K562 (cell line): ENCODE results near the gene SLC25A21. TPM values are rescaled to one million over a fixed set of nuclear protein-coding genes. Genes with fewer than 3 reads are reported as not detected.
"Not testable (repeated sequence)": the region's sequence is repeated elsewhere in the genome, so short reads cannot be mapped to it uniquely, and the experiment has no call there.

Source experiments
- ATAC-seq: fragments of 200-7000 bp; cut with Tn5 transposase; 3 replicates; pipeline ENCODE4 v1.9.1; 2020; ENCODE audit warnings: moderate library complexity
- BruUV-seq: library from RNA; stranded (reverse); fragments of 400-500 nt; replicated peaks from 2 replicates; lab custom pipeline; 2021; lab: Mats Ljungman, UMichigan
- CTCF ChIA-PET: fragments of 300-600 bp; formaldehyde crosslinking; extraction: SDS; loops from one replicate; lab custom pipeline; 2021; ENCODE audit warnings: low intra/inter-chr PET ratio; lab: Yijun Ruan, JAX
- POLR2A ChIA-PET: fragments of 300-600, 350-650 bp; sonication (Branson Sonifier 250); formaldehyde crosslinking; extraction: SDS; loops from one replicate; lab custom pipeline; 2021; ENCODE audit warnings: antibody characterized with exemption, inconsistent platforms; lab: Yijun Ruan, JAX
- DNase-seq, 4 experiments: peaks; one replicate each; pipeline versions ENCODE4 v3.0.0 to v3.0.0-alpha.2; 2011 to 2018; ENCODE audit warnings: low spot score in 3 of 4, mixed read lengths in 3 of 4; ENCODE audit errors: extremely low read depth in 1 of 4
- FAIRE-seq: peaks from 2 replicates; lab custom pipeline; 2011; peaks lifted over from hg19 to GRCh38; lab: Jason Lieb, UNC
- H2AFZ ChIP-seq: 2 replicates; pipeline ENCODE4 v1.6.0; 2011; ENCODE audit warnings: low read depth, low read length, control low read depth, inconsistent platforms
- H3K27ac ChIP-seq: fragments of 200-600 bp; 3 replicates; pipeline ENCODE4 v1.8.0; 2011; ENCODE audit warnings: low read depth, mild to moderate bottlenecking, control low read depth, inconsistent platforms, low read length, moderate library complexity, mixed read lengths; ENCODE audit errors: extremely low read depth
- H3K27me3 ChIP-seq, 2 experiments: fragments of 300-600 bp in 1 of 2; 2 replicates in 1 of 2; 3 replicates in 1 of 2; pipeline versions ENCODE4 v1.6.0 to v1.8.0; 2011; ENCODE audit warnings: inconsistent platforms in 2 of 2, low read length in 2 of 2, mild to moderate bottlenecking in 1 of 2, mixed read lengths in 1 of 2, moderate library complexity in 1 of 2; ENCODE audit not compliant: control insufficient read depth in 2 of 2, insufficient read depth in 2 of 2
- H3K36me3 ChIP-seq: fragments of 300-600 bp; 3 replicates; pipeline ENCODE4 v1.8.0; 2011; ENCODE audit warnings: mild to moderate bottlenecking, low read length, inconsistent platforms; ENCODE audit not compliant: control insufficient read depth, insufficient read depth
- H3K4me1 ChIP-seq, 2 experiments: fragments of 200-600 bp in 1 of 2; replicated peaks in 1 of 2; 2 replicates in 1 of 2; 3 replicates in 1 of 2; pipeline versions ENCODE4 v1.5.1 to v1.8.0; 2011; ENCODE audit warnings: inconsistent platforms in 2 of 2, low read length in 2 of 2, mild to moderate bottlenecking in 1 of 2, mixed read lengths in 1 of 2, moderate library complexity in 1 of 2; ENCODE audit not compliant: control insufficient read depth in 2 of 2, insufficient read depth in 2 of 2
- H3K4me2 ChIP-seq: 2 replicates; pipeline ENCODE4 v1.6.1; 2011; ENCODE audit warnings: low read length, control low read depth, inconsistent platforms, mixed read lengths; ENCODE audit not compliant: insufficient read depth
- H3K4me3 ChIP-seq: fragments of 200-600 bp; sonication (generic), shearing (Covaris generic); 2 replicates; pipeline ENCODE4 v1.5.1; 2016; ENCODE audit warnings: control low read depth, inconsistent platforms
- H3K79me2 ChIP-seq: fragments of 200-600 bp; 3 replicates; pipeline ENCODE4 v1.8.0; 2011; ENCODE audit warnings: low read length, inconsistent platforms; ENCODE audit not compliant: control insufficient read depth, insufficient read depth
- H3K9ac ChIP-seq, 2 experiments: 2 replicates each; pipeline versions ENCODE4 v1.6.0 to v1.6.1; 2011; ENCODE audit warnings: low read depth in 2 of 2, low read length in 2 of 2, control low read depth in 1 of 2, inconsistent platforms in 1 of 2, mild to moderate bottlenecking in 1 of 2, mixed read lengths in 1 of 2; ENCODE audit not compliant: insufficient read depth in 1 of 2
- H3K9me1 ChIP-seq: one replicate; pipeline ENCODE4 v1.6.0; 2011; ENCODE audit warnings: inconsistent platforms, mild to moderate bottlenecking, low read length, moderate library complexity; ENCODE audit not compliant: control insufficient read depth, insufficient read depth
- H3K9me3 ChIP-seq: replicated peaks from 2 replicates; pipeline ENCODE4 v1.5.1; 2011; ENCODE audit warnings: low read depth, low read length, inconsistent platforms; ENCODE audit not compliant: control insufficient read depth, insufficient read depth
- H4K20me1 ChIP-seq: replicated peaks from 2 replicates; pipeline ENCODE4 v1.6.1; 2011; ENCODE audit warnings: low read length, inconsistent platforms, mixed read lengths; ENCODE audit not compliant: control insufficient read depth, insufficient read depth
- CEBPG ChIP-seq, 3 experiments: fragments of 200-800 bp in 1 of 3; sonication (Bioruptor generic) in 1 of 3; sonication (generic) in 1 of 3; formaldehyde crosslinking in 1 of 3; IDR thresholded peaks in 2 of 3; conservative IDR thresholded peaks in 1 of 3; 2 replicates each; pipeline versions ENCODE4 v1.6.1 to v1.8.0; 2016 to 2022; ENCODE audit warnings: missing compliant biosample characterization in 2 of 3, missing genetic modification characterization in 2 of 3, mild to moderate bottlenecking in 1 of 3, missing genetic modification reagents in 1 of 3
- GATA2 ChIP-seq: sonication (generic); formaldehyde crosslinking; IDR thresholded peaks from 2 replicates; pipeline ENCODE4 v1.4.0; 2020; ENCODE audit warnings: mild to moderate bottlenecking, missing genetic modification reagents
- WGBS: fragments of 100-300 bp; shearing (Covaris generic); methylation state at CpG from one replicate; pipeline ENCODE4 v1.1.6; 2016; ENCODE audit warnings: low coverage, mixed read lengths; ENCODE audit not compliant: insufficient coverage; ENCODE audit errors: missing lambda C conversion rate; 5-methylcytosine and 5-hydroxymethylcytosine counted together
- in situ Hi-C: fragments of 300-500 bp; cut with MboI; formaldehyde crosslinking; loops from 4 replicates; pipeline ENCODE4 v1.15.0; 2018; ENCODE audit warnings: inconsistent platforms, mixed read lengths
- intact Hi-C: fragments of 100-400 bp; cut with micrococcal nuclease; formaldehyde crosslinking; loops from 2 replicates; pipeline ENCODE4 v1.14.2; 2022
- polyA plus RNA-seq, 8 experiments: library from polyadenylated mRNA; depleted of rRNA in 4 of 8; stranded (reverse) in 5 of 8; unstranded in 3 of 8; fragments of >200 nt; fragmentation: Nextera tagmentation in 2 of 8; fragmentation: Illumina TruSeq in 1 of 8; extraction: Ambion mirVana in 2 of 8; extraction: Trizol in 1 of 8; gene quantifications; 2 replicates each; pipeline versions ENCODE4 v1.2.1 to v1.2.3, GENCODE V29; 2011 to 2014; ENCODE audit warnings: inconsistent platforms in 1 of 8, missing spikeins in 1 of 8
- total RNA-seq, 7 experiments: library from RNA; depleted of rRNA in 6 of 7; stranded (reverse); fragments of >200 nt in 6 of 7; fragmentation: Illumina TruSeq in 2 of 7; extraction: Trizol in 2 of 7; gene quantifications; 2 replicates each; pipeline versions ENCODE4 v1.2.1 to v1.2.3, GENCODE V29; 2011 to 2021; ENCODE audit warnings: low replicate concordance in 1 of 7
- TF ChIP-seq, protein P1 (sequence below): IDR thresholded peaks from 2 replicates; pipeline ENCODE4 v1.6.1; 2014; ENCODE audit warnings: antibody characterized with exemption
- TF ChIP-seq, protein P2 (sequence below): fragments of 250-450 bp; sonication (Bioruptor Pico); IDR thresholded peaks from 2 replicates; pipeline ENCODE4 v1.8.0; 2022; ENCODE audit warnings: moderate library complexity, mild to moderate bottlenecking, inconsistent platforms

Gene SLC25A21
- total and polyA plus RNA-seq, 9 of the 15 experiments (the other 6 are each of a cell fraction or from before 2014, with no cell fraction given), result 15.2 to 46.7 (median 28.7) TPM

DNA sequence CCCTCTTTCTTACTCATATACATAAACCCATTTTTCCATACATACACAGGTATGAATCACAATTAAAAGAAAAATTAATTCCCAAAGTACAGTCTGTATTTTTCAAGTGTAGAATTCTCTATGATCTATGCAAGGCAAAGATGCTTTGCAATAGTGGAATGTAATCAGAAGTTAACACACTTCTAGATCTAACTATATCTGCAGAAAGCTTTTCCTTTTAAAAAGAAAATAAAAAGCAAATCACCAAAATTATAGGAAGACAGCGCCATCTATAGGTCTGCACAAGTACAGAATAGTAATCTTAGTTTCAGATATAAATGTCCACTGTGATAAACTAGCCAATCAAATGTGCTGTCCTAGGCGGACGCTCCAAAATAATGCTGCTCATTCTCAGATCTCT, 22.0 kb downstream of the SLC25A21 start (continued):
- TF ChIP-seq, protein P1, sequence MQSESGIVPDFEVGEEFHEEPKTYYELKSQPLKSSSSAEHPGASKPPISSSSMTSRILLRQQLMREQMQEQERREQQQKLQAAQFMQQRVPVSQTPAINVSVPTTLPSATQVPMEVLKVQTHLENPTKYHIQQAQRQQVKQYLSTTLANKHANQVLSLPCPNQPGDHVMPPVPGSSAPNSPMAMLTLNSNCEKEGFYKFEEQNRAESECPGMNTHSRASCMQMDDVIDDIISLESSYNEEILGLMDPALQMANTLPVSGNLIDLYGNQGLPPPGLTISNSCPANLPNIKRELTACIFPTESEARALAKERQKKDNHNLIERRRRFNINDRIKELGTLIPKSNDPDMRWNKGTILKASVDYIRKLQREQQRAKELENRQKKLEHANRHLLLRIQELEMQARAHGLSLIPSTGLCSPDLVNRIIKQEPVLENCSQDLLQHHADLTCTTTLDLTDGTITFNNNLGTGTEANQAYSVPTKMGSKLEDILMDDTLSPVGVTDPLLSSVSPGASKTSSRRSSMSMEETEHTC, result no peak

DNA sequence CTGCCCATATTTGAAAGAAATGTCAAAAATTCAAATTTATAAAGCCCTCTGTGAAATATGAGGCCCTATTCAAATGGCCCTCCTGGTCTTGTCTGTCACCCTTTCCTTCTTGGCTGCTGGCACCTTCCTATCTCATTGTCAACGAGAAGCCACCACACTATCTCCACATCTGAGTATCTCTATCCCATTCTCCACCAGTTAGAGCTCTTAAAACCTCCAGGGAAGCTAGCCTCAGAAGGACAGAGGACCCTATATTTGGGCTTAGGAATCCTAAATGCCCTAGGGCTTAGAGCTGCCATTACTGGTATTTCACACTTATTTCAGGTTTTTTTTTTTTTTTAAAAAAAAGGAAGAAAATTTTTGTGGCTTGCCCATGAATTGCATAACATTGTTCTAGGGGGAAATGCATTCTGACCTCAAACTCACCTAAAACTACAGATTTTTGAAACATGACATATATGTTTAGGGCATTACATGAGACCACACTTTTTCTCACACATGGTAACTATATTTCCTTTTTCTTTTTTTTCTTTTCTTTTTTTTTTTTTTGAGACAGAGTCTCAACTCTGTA, 25.0 kb downstream of the SLC25A21 start:
- intact Hi-C loops, result loop anchor here (10.0 kb wide), 2 partner anchors 123 to 203 kb away; no protein-coding TSS in a partner anchor
- no peak overlapping the region for H3K9ac ChIP-seq
- no peak overlapping the region for H3K4me3 ChIP-seq
- ChIA-PET CTCF (no interaction called here), POLR2A (interaction anchor here (1.3 kb wide), 1 partner anchor 11 kb away, joined by 3 read pairs; no protein-coding TSS in a partner anchor)
- no TSS peak for BruUV-seq
- H3K79me2 ChIP-seq, result peaks cover 48% of the 10 kb centered on the region
- no peaks in the 10 kb centered on the region for H3K9me1 ChIP-seq
- DNase-seq, result no peak
- no peaks in the 10 kb centered on the region; the same call in 2 of the 3 replicates for H3K36me3 ChIP-seq
- no peak overlapping the region for H3K27ac ChIP-seq
- no peak for ATAC-seq
- WGBS, result 0% methylated on average over 1 of the region's 1 CpG
- no peaks in the 10 kb centered on the region for H3K9me3 ChIP-seq
- H4K20me1 ChIP-seq, result no peaks in the 10 kb centered on the region; the same call in 1 of the 2 replicates
- no peak overlapping the region for H3K4me2 ChIP-seq
- peaks cover 0 to 5% of the 10 kb centered on the region in 2 experiments; a peak in 3 of 5 replicates for H3K4me1 ChIP-seq
- FAIRE-seq, result no peak
- in situ Hi-C loops, result loop anchor here (25.0 kb wide), 1 partner anchor 510 kb away; no protein-coding TSS in a partner anchor
- no peaks in the 10 kb centered on the region for H3K27me3 ChIP-seq
- no peak overlapping the region for H2AFZ ChIP-seq
- no peak for TF ChIP-seq CEBPG (CRISPR knock-in tag; IDR thresholded peaks at IDR 0.05)
- peak in 1 of 2 experiments; percentile 39; a peak in 1 of 4 replicates for TF ChIP-seq CEBPG (tag; conservative IDR thresholded peaks at IDR 0.05 in 1 of 2, IDR thresholded peaks at IDR 0.05 in 1 of 2)
- 0 out of 2 replicates have a peak, but pooled peaks have one; percentile 11 for TF ChIP-seq GATA2 (CRISPR knock-in tag)
- TF ChIP-seq, protein P2, sequence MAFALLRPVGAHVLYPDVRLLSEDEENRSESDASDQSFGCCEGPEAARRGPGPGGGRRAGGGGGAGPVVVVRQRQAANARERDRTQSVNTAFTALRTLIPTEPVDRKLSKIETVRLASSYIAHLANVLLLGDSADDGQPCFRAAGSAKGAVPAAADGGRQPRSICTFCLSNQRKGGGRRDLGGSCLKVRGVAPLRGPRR (CRISPR knock-in tag), result no peak

DNA sequence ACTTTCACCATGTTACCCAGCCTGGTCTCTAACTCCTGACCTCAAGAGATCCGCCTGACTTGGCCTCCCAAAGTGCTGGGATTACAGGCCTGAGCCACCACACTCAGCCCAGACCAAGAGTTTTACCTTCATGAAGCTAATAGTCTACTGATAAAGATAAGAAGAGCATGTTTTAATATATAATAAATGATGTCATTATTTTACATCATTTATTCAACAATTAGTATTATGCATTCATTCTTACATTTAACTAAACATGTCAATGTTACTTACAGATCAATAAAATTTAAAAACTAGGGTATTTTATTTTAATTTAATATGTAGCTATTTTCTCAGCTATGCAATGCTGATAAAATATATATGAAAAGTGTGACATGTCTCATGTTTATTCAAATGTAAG, 26.0 kb downstream of the SLC25A21 start:
- H3K36me3 ChIP-seq, H3K9ac ChIP-seq, H3K4me1 ChIP-seq, CTCF ChIA-PET, H3K9me3 ChIP-seq, H3K27me3 ChIP-seq, H3K4me2 ChIP-seq, H3K9me1 ChIP-seq, H3K4me3 ChIP-seq, ATAC-seq, FAIRE-seq, H4K20me1 ChIP-seq, BruUV-seq, DNase-seq, H3K27ac ChIP-seq, H2AFZ ChIP-seq: not testable (repeated sequence)
- in situ Hi-C loops, result loop anchor here (25.0 kb wide), 1 partner anchor 509 kb away; no protein-coding TSS in a partner anchor
- POLR2A ChIA-PET, result interaction anchor here (0.9 to 1.6 kb wide), 2 partner anchors 22 to 204 kb away, joined by 3 to 4 read pairs; no protein-coding TSS in a partner anchor
- peaks cover 54% of the 10 kb centered on the region for H3K79me2 ChIP-seq
- WGBS, result 92% methylated on average over 1 of the region's 1 CpG
- intact Hi-C loops, result loop anchor here (10.0 kb wide), 2 partner anchors 122 to 202 kb away; no protein-coding TSS in a partner anchor
